OCI-LY7 (cell line): ENCODE measurements around the gene MYL4. TPM values are rescaled to one million over a fixed set of nuclear protein-coding genes. Genes with fewer than 3 reads are reported as not detected.
"Not testable (repeated sequence)": the region's sequence is repeated elsewhere in the genome, so short reads cannot be mapped to it uniquely, and the experiment has no call there.

Experiments
- BruUV-seq: library from RNA; stranded (reverse); fragments of 400-500 nt; replicated peaks from 2 replicates; lab custom pipeline; 2021; lab: Mats Ljungman, UMichigan
- CTCF ChIA-PET: fragments of 300-600 bp; sonication (Branson Sonifier 250); formaldehyde crosslinking; loops from one replicate; lab custom pipeline; 2022; ENCODE audit warnings: antibody characterized with exemption; ENCODE audit not compliant: unreplicated experiment; lab: Charles Lee
- POLR2A ChIA-PET: fragments of 300-600 bp; sonication (Branson Sonifier 250); formaldehyde crosslinking; loops from one replicate; lab custom pipeline; 2022; ENCODE audit warnings: antibody characterized with exemption; lab: Charles Lee
- DNase-seq: peaks from one replicate; pipeline ENCODE4 v3.0.0-alpha.2; 2015; ENCODE audit warnings: low spot score
- H2AFZ ChIP-seq: fragments of 200-600 bp; sonication (generic), shearing (Covaris generic); 2 replicates; pipeline ENCODE4 v1.6.1; 2014; ENCODE audit warnings: mild to moderate bottlenecking, antibody characterized with exemption, low read length, moderate library complexity
- H3K27ac ChIP-seq: fragments of 200-600 bp; sonication (generic); 2 replicates; pipeline ENCODE4 v1.5.1; 2014; ENCODE audit warnings: mixed run types, low read depth, mild to moderate bottlenecking, moderate library complexity, low read length, inconsistent platforms; ENCODE audit not compliant: poor library complexity, severe bottlenecking
- H3K36me3 ChIP-seq: fragments of 200-600 bp; sonication (generic); 2 replicates; pipeline ENCODE4 v1.6.1; 2014; ENCODE audit warnings: mild to moderate bottlenecking, antibody characterized with exemption, low read length, moderate library complexity, mixed read lengths; ENCODE audit not compliant: insufficient read depth
- H3K4me1 ChIP-seq: fragments of 200-600 bp; sonication (generic); 2 replicates; pipeline ENCODE4 v1.5.1; 2014; ENCODE audit warnings: mild to moderate bottlenecking, low read length; ENCODE audit not compliant: insufficient read depth, poor library complexity, severe bottlenecking
- H3K4me2 ChIP-seq: fragments of 200-600 bp; sonication (generic); 2 replicates; pipeline ENCODE4 v1.6.1; 2014; ENCODE audit warnings: mild to moderate bottlenecking, low read length
- H3K4me3 ChIP-seq: fragments of 200-600 bp; sonication (generic); 2 replicates; pipeline ENCODE4 v1.5.1; 2014; ENCODE audit warnings: mild to moderate bottlenecking, low read depth, low read length; ENCODE audit not compliant: poor library complexity, severe bottlenecking
- H3K79me2 ChIP-seq: fragments of 200-600 bp; sonication (generic); 2 replicates; pipeline ENCODE4 v1.6.1; 2016; ENCODE audit warnings: low read depth, mild to moderate bottlenecking, low read length, moderate library complexity, mixed read lengths; ENCODE audit not compliant: insufficient read depth
- H3K9me2 ChIP-seq: fragments of 200-600 bp; sonication (generic); 2 replicates; pipeline ENCODE4 v1.6.1; 2016; ENCODE audit warnings: mild to moderate bottlenecking, low read length, mixed read lengths; ENCODE audit not compliant: insufficient read depth
- H3K9me3 ChIP-seq: fragments of 200-600 bp; sonication (generic); 2 replicates; pipeline ENCODE4 v1.6.1; 2014; ENCODE audit warnings: mild to moderate bottlenecking, mixed run types, low read length, mixed read lengths
- H4K20me1 ChIP-seq: fragments of 200-600 bp; sonication (generic); 2 replicates; pipeline ENCODE4 v1.6.1; 2014; ENCODE audit warnings: mild to moderate bottlenecking, antibody characterized with exemption, low read length, moderate library complexity, mixed read lengths; ENCODE audit not compliant: insufficient read depth
- EZH2phosphoT487 ChIP-seq: fragments of 200-600 bp; sonication (generic); IDR thresholded peaks from 2 replicates; pipeline ENCODE4 v1.6.1; 2018; ENCODE audit warnings: low read depth, borderline replicate concordance, mild to moderate bottlenecking, mixed run types, antibody characterized with exemption, low read length, moderate library complexity, mixed read lengths
- intact Hi-C: fragments of 100-400 bp; cut with micrococcal nuclease; formaldehyde crosslinking; loops from one replicate; pipeline ENCODE4 v1.10.0; 2022; ENCODE audit not compliant: unreplicated experiment
- total RNA-seq, 2 experiments: library from RNA; depleted of rRNA in 1 of 2; stranded (reverse); fragments of >200 nt in 1 of 2; shearing (Covaris generic) in 1 of 2; gene quantifications; 2 replicates each; pipeline ENCODE4 v1.2.3, GENCODE V29; 2014 to 2022
- TF ChIP-seq, protein P1 (sequence below): fragments of 200-600 bp; sonication (generic); conservative IDR thresholded peaks from 2 replicates; pipeline ENCODE4 v1.5.1; 2014; ENCODE audit warnings: mild to moderate bottlenecking, antibody characterized with exemption, low read length, moderate library complexity, mixed read lengths

The MYL4 gene
- total RNA-seq, 2 experiments from 2014 or later, result 0.67 to 2.1 TPM

DNA sequence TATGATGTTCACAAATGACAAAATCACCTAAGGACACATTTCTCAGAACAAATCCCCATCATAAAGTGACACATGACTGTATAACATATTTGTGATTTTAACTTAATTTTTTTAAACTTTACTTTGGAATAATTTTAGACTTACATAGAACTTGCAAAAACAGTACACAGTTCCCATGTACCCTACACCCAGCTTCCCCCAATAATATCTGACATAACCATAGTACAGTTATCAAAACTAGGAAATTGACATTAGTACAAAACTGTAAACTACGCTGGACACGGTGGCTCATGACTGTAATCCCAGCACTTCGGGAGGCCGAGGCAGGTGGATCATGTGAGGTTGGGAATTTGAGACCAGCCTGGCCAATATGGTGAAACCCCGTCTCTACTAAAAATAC, 44.9 kb upstream of the MYL4 start:
- no peak overlapping the region for H2AFZ ChIP-seq
- DNase-seq, result no peak
- no peak for TF ChIP-seq EZH2phosphoT487
- TF ChIP-seq, protein P1, sequence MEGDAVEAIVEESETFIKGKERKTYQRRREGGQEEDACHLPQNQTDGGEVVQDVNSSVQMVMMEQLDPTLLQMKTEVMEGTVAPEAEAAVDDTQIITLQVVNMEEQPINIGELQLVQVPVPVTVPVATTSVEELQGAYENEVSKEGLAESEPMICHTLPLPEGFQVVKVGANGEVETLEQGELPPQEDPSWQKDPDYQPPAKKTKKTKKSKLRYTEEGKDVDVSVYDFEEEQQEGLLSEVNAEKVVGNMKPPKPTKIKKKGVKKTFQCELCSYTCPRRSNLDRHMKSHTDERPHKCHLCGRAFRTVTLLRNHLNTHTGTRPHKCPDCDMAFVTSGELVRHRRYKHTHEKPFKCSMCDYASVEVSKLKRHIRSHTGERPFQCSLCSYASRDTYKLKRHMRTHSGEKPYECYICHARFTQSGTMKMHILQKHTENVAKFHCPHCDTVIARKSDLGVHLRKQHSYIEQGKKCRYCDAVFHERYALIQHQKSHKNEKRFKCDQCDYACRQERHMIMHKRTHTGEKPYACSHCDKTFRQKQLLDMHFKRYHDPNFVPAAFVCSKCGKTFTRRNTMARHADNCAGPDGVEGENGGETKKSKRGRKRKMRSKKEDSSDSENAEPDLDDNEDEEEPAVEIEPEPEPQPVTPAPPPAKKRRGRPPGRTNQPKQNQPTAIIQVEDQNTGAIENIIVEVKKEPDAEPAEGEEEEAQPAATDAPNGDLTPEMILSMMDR, result no peak
- peaks cover 20% of the 10 kb centered on the region for H3K4me1 ChIP-seq
- POLR2A ChIA-PET, result interaction anchor here (1.2 kb wide), 1 partner anchor 25 kb away, joined by 5 read pairs; the partner anchor contains the start of gene CDC27
- H3K36me3 ChIP-seq, result peaks cover 98% of the 10 kb centered on the region
- BruUV-seq, result no TSS peak
- no peaks in the 10 kb centered on the region for H3K9me2 ChIP-seq
- no peak overlapping the region for H3K4me3 ChIP-seq
- no peak overlapping the region for H3K4me2 ChIP-seq
- H3K79me2 ChIP-seq, result peaks cover 57% of the 10 kb centered on the region; the same call in 1 of the 2 replicates
- H4K20me1 ChIP-seq, result peaks cover 5% of the 10 kb centered on the region; the same call in 1 of the 2 replicates
- no peaks in the 10 kb centered on the region for H3K9me3 ChIP-seq
- intact Hi-C loops, result no loop called here
- CTCF ChIA-PET, result no interaction called here
- no peak overlapping the region for H3K27ac ChIP-seq

DNA sequence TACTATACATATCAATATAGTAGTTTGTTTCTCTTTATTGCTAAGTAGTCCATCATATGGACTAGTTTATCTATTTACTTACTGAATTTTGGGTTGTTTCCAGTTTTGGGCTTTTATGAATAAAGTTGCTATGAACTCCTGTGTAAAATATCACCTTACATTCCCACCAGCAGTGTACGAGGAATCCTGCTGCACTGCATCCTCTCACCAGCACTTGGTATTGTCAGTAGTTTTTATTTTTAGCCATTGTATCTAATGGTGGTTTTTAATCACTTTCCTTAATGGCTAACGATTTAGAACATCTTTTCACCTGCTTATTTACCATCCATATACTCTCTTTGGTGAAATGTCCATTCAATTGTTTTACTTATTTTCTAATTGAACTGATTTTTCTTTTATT, 44.0 kb upstream of the MYL4 start:
- H3K9me2 ChIP-seq, result no peaks in the 10 kb centered on the region

DNA sequence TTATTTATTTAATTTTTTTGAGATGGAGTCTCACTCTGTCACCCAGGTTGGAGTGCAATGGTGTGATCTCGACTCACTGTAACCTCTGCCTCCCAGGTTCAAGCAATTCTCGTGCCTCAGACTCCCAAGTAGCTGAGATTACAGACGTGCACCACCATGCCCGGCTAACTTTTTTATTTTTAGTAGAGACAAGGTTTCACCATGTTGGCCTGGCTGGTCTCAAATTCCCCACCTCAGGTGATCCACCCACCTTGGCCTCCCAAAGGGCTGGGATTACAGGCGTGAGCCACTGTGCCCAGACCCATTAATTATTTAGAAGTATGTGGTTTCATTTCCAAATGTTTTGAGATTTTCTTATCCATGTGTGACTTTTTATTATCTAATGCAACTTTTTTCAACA, 42.3 kb upstream of the MYL4 start:
- peaks cover 98% of the 10 kb centered on the region for H3K36me3 ChIP-seq
- POLR2A ChIA-PET, result interaction anchor here (0.6 kb wide), 1 partner anchor 17 kb away, joined by 3 read pairs; no protein-coding TSS in a partner anchor
- DNase-seq, H3K4me3 ChIP-seq, intact Hi-C loops, CTCF ChIA-PET, BruUV-seq, H3K9me3 ChIP-seq, H3K4me2 ChIP-seq, H3K9me2 ChIP-seq, H2AFZ ChIP-seq, H3K27ac ChIP-seq: not testable (repeated sequence)
- H4K20me1 ChIP-seq, result peaks cover 17% of the 10 kb centered on the region; the same call in 1 of the 2 replicates
- H3K79me2 ChIP-seq, result peaks cover 82% of the 10 kb centered on the region
- H3K4me1 ChIP-seq, result peaks cover 23% of the 10 kb centered on the region

More for the DNA sequence above, 44.0 kb upstream of the MYL4 start:
- H3K36me3 ChIP-seq, result peaks cover 98% of the 10 kb centered on the region
- H4K20me1 ChIP-seq, result peaks cover 5% of the 10 kb centered on the region; the same call in 1 of the 2 replicates
- H3K4me2 ChIP-seq, result no peak overlapping the region
- POLR2A ChIA-PET, result interaction anchor here (0.6 kb wide), 1 partner anchor 1883 kb away, joined by 3 read pairs; no protein-coding TSS in a partner anchor
- H3K79me2 ChIP-seq, result peaks cover 65% of the 10 kb centered on the region; the same call in 1 of the 2 replicates
- intact Hi-C loops, result no loop called here
- H2AFZ ChIP-seq, result no peak overlapping the region
- no TSS peak for BruUV-seq
- DNase-seq, result no peak
- CTCF ChIA-PET, result no interaction called here
- no peak for TF ChIP-seq EZH2phosphoT487
- TF ChIP-seq, protein P1, result no peak
- no peaks in the 10 kb centered on the region for H3K9me3 ChIP-seq
- H3K4me3 ChIP-seq, result no peak overlapping the region
- peaks cover 20% of the 10 kb centered on the region for H3K4me1 ChIP-seq
- H3K27ac ChIP-seq, result no peak overlapping the region

DNA sequence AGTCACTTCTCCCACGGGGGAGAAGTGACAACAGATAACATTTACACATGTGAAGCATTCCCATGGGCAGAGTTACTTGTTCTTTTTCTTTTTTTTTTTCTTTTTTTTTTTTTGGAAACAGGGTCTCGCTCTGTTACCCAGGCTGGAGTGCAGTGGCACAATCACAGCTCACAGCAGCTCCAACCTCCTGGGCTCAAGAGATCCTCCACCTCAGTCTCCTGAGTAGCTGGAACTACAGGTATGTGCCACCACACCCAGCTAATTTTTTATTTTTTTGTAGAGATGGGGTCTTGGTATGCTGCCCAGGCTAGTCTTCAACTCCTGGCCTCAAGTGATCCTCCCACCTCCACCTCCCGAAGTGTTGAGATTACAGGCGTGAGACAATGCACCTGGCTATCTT, 40.3 kb upstream of the MYL4 start:
- BruUV-seq, H2AFZ ChIP-seq, CTCF ChIA-PET, H3K9me2 ChIP-seq, H3K27ac ChIP-seq, intact Hi-C loops, H3K9me3 ChIP-seq, H3K4me1 ChIP-seq, H3K4me2 ChIP-seq, DNase-seq, H3K4me3 ChIP-seq: not testable (repeated sequence)
- Histone ChIP-seq H3K79me2 (peaks cover 83% of the 10 kb centered on the region), H4K20me1 (peaks cover 17% of the 10 kb centered on the region; the same call in 1 of the 2 replicates), H3K36me3 (peaks cover 97% of the 10 kb centered on the region)
- POLR2A ChIA-PET, result interaction anchor here (0.7 kb wide), 2 partner anchors 12 to 14 kb away, joined by 4 read pairs; no protein-coding TSS in a partner anchor
